Activated naive CD4-positive, alpha-beta T cell treated with anti-CD3 and anti-CD28 coated beads, Interleukin-2, amount 10 ng/mL, durations not matched to agents 5 hours and 36 hours (primary cell): Measurements from ENCODE around the gene EFCAB7. TPM values are rescaled to one million over a fixed set of nuclear protein-coding genes. Genes with fewer than 3 reads are reported as not detected.

ENCODE experiments used
- total RNA-seq, 2 experiments: library from RNA; stranded (reverse); gene quantifications; one replicate each; pipeline ENCODE4 v1.2.3, GENCODE V29; 2021

The EFCAB7 gene, protein sequence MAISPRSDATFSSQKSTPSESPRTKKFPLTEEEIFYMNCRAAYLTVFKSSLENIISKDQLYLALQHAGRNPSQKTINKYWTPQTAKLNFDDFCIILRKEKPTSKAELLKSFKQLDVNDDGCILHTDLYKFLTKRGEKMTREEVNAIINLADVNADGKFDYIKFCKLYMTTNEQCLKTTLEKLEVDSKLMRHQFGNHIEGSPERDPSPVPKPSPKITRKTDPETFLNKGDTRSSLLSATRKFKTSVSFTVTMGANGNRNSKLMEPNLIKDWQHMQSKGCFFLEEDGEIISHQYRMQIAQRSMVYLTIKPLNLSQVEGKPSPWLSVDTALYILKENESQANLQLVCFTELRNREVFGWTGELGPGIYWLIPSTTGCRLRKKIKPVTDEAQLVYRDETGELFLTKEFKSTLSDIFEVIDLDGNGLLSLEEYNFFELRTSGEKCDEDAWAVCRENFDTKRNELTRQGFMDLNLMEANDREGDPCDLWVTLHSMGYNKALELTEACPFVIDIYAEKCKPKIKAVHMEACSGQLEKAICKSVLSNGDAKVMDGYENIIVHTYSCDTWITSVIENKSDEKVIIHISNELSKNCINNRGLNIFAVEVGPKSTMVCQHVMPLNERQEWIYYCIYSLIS
- 1 to 10 TPM; 5.8 to 8.5 TPM for total RNA-seq

DNA sequence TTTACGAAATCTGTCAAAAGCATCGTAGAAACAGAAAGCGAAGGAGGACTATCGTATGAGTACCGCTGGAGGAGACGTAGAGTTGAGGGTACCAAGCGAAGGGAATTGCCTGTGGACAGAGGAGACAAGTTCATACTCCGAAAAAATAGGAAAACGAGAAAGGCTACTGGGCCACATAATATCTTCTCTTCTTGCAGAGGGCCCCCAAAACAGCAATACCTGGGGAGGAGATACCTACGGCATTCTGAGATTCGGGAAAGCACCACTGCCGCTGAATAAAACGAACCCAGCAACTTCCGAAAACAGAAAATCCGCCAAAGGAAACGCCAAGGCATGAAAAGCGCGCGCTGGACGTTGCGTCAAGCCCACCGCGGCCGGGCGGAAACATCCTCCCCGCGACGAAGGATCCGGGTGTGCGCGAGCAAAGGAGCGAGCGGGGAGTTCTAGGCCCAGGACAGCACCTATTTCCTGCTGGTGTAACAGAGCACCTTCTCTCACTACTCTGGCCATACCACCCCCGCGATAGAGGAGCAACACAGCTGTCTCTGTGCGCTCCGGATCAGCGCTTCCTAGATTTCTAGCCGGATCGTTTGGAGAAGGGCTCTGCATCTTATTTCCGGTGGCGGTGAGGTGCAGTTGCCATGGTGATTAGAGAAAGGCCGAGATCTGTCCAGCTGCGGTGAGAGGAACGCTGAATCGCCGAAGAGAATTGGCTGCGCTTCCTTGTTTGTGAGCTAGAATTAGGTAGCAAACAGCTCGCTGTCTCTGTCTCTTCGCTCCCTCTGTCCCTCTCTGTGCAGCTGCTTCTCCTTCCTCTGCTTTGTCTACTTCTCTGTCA, at the start of gene EFCAB7, which contains the start of gene ITGB3BP:
EFCAB7 (plus strand) TSS at position 635 of the 838 bp plus-strand sequence. CDS start 2,048 bp downstream, outside the sequence.
ITGB3BP (minus strand) TSS at position 335 of the 838 bp plus-strand sequence; CDS start at position 243, 92 bp downstream.

DNA sequence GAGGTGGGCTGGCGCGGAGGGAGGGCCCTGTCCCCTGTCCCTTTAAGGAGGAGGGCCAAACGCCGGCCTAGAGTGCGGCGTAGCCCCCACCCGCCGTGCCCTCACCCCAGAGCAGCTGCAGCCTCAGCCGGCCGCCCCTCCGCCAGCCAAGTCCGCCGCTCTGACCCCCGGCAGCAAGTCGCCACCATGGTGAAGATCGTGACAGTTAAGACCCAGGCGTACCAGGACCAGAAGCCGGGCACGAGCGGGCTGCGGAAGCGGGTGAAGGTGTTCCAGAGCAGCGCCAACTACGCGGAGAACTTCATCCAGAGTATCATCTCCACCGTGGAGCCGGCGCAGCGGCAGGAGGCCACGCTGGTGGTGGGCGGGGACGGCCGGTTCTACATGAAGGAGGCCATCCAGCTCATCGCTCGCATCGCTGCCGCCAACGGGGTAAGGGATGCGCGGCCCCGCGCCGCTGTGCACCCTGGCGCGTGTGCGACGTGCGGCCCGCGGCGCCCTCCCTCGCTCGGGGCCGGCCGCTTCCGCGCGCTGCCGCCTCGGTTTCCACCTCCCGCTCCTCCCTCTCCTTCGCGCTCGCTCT, 70.1 kb downstream of the EFCAB7 start, which contains the start of gene PGM1:
PGM1 (plus strand) TSS at position 109 of the 583 bp plus-strand sequence; CDS start at position 187, 78 bp downstream.

Other genes with a start within 250 kb of the EFCAB7 start
- gene FOXD3, start 201.0 kb upstream of the EFCAB7 start, total RNA-seq: not detected
- 10 to 100 TPM; 23.8 to 25.3 TPM for gene ALG6, start 155.9 kb upstream of the EFCAB7 start, total RNA-seq
- 10 to 100 TPM; 39.5 to 39.7 TPM for gene ITGB3BP, start 300 bp upstream of the EFCAB7 start, total RNA-seq
- 10 to 100 TPM; 45.0 to 46.8 TPM for gene PGM1, start 69.9 kb downstream of the EFCAB7 start, total RNA-seq